Measurements from ENCODE around the gene TMEM271.

Gene TMEM271, protein sequence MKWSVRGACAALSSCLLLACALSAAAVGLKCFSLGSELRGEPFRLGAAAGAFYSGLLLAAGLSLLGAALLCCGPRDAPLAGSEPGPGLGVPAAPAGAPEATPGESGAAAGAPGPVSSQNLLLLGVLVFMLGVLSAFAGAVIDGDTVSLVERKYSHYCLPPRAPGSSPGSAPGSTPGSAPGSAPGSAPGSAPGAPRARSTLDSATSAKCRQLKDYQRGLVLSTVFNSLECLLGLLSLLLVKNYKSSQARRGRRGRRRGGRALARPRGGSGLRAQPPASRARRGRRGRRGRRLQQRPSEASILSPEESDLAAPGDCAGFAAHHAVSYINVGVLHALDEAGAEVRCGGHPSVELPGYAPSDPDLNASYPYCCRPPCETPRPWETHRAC

DNA sequence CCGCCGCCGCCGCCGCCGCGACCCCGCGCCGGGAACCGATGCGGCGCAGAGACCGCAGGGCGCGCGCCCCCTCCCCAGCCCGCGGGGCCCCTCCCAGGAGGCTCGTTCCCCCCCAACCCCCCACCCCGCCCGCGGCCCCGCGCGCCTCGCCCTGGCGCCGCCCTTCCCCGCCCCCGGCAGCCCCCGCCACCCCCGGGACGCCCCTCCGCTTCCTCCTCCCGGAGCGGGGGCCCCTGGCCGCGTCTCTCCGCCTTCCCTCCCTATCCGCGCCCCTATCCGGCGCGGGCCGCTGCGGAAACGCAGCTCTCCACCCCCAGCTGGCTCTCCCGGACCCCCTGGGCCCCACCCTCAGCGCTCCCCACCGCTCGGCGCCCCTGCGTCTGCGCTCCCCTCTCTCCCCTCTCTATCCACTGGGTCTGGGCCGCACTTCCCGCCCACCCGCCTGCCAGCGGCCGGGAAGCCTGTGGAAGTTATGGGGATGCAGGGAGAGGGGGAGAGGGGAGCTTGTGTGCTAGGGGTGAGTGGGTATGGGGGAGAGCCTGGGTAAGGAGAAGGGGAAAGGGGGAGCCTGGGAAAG lies at the start of gene TMEM271:
TSS of gene TMEM271 (minus strand) at position 51 of the 577 bp plus-strand sequence. CDS start 233 bp downstream, outside the sequence.
- peaks cover 0 to 5% (median 0%) of the 10 kb centered on the region in 5 donors for H3K9me3 ChIP-seq (ENCODE audit: control insufficient read depth in 5 of 5, low read length in 5 of 5)
- H3K27me3 ChIP-seq (ENCODE audit: control insufficient read depth in 5 of 5, insufficient read depth in 4 of 5, low read length in 5 of 5) = peaks cover 41 to 64% (median 59%) of the 10 kb centered on the region in 5 donors
- H3K27ac ChIP-seq (ENCODE audit: low read depth, low read length) = no peak within 1 kb of the TSS
- H3K4me3 ChIP-seq (ENCODE audit: low read depth in 1 of 5, low read length in 5 of 5) = no peak within 1 kb of the TSS
- no peaks in the 10 kb centered on the region for H3K36me3 ChIP-seq (ENCODE audit: control insufficient read depth in 5 of 5, insufficient read depth in 5 of 5, low read length in 5 of 5)
- H3K9ac ChIP-seq (ENCODE audit: low read length in 5 of 5) = no peak within 1 kb of the TSS
- H3K4me1 ChIP-seq (ENCODE audit: control insufficient read depth in 5 of 5, insufficient read depth in 5 of 5, low read length in 5 of 5) = peaks cover 0 to 4% (median 0%) of the 10 kb centered on the region in 5 donors

DNA sequence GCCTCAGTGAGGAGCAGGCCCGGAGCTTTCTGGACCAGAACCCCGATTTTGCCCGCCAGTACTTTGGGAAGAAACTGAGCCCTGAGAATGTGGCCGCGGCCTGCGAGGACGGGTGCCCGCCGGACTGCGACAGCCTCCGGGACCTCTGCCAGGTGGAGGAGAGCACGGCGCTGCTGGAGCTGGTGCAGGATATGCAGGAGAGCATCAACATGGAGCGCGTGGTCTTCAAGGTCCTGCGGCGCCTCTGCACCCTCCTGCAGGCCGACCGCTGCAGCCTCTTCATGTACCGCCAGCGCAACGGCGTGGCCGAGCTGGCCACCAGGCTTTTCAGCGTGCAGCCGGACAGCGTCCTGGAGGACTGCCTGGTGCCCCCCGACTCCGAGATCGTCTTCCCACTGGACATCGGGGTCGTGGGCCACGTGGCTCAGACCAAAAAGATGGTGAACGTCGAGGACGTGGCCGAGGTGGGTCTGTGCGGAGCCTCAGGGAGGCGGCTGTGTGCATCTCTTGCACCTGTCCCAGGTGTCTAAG lies 49.6 kb upstream of the TMEM271 start:
- H3K27me3 ChIP-seq (ENCODE audit: control insufficient read depth in 5 of 5, insufficient read depth in 4 of 5, low read length in 5 of 5) = peaks cover 0 to 21% (median 16%) of the 10 kb centered on the region in 5 donors
- H3K36me3 ChIP-seq (ENCODE audit: control insufficient read depth in 5 of 5, insufficient read depth in 5 of 5, low read length in 5 of 5) = no peaks in the 10 kb centered on the region
- H3K4me1 ChIP-seq (ENCODE audit: control insufficient read depth in 5 of 5, insufficient read depth in 5 of 5, low read length in 5 of 5) = no peaks in the 10 kb centered on the region
- no peak overlapping the region for H3K27ac ChIP-seq (ENCODE audit: low read depth, low read length)
- H3K4me3 ChIP-seq (ENCODE audit: low read depth in 1 of 5, low read length in 5 of 5) = no peak overlapping the region
- H3K9ac ChIP-seq (ENCODE audit: low read length in 5 of 5) = no peak overlapping the region
- H3K9me3 ChIP-seq (ENCODE audit: control insufficient read depth in 5 of 5, low read length in 5 of 5) = no peaks in the 10 kb centered on the region

DNA sequence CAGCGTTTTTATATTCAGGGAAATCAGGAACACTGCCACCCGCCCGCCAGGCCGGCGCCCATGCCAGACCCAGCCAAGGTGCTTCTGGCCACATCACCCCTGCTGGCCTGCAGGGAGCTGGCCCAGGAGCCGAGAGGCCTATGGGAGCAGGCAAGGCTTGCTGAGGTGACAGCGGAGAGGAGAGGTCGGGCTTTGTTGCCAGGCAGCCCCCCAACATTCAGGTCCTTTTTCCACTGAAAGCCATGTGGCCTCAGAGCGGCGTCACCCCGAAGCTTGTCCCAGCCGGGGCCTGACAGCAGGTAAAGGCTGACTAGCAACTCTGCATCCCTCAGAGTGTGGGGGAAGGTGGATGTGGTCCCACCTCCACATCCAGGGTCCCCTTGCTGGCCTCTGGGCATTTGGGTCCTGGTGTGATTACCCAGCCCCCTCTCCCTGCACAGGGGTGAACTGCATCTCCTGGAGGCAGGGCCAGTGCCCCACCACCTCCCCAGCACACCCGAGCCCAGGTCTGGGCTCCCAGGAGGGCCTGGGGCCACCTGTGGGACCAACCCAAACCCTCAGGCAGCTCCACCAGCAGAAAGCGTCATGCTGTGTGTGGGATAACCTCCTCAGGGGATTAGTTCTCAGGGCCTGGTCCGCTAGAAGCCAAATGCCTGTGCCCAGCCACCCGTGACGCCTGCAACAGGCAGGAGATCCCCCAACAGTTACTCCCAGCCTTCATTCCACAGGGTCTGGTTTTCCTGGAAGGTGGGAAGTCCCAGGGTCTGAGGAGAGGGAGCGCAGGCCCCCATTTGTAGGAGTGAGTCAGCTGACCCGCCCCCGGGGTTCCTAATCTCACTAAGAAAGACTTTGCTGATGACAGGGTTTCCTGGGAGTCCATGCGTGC lies 48.9 kb upstream of the TMEM271 start, which contains the start of gene PDE6B:
TSS of gene PDE6B (plus strand) at position 869 of the 886 bp plus-strand sequence. CDS start 54 bp downstream, outside the sequence.
- no peaks in the 10 kb centered on the region for H3K9me3 ChIP-seq (ENCODE audit: control insufficient read depth in 5 of 5, low read length in 5 of 5)
- peaks cover 0 to 23% (median 12%) of the 10 kb centered on the region in 5 donors for H3K27me3 ChIP-seq (ENCODE audit: control insufficient read depth in 5 of 5, insufficient read depth in 4 of 5, low read length in 5 of 5)
- no peaks in the 10 kb centered on the region for H3K4me1 ChIP-seq (ENCODE audit: control insufficient read depth in 5 of 5, insufficient read depth in 5 of 5, low read length in 5 of 5)
- no peak within 1 kb of the TSS for H3K27ac ChIP-seq (ENCODE audit: low read depth, low read length)
- H3K9ac ChIP-seq (ENCODE audit: low read length in 5 of 5) = no peak within 1 kb of the TSS
- no peaks in the 10 kb centered on the region for H3K36me3 ChIP-seq (ENCODE audit: control insufficient read depth in 5 of 5, insufficient read depth in 5 of 5, low read length in 5 of 5)
- H3K4me3 ChIP-seq (ENCODE audit: low read depth in 1 of 5, low read length in 5 of 5) = no peak within 1 kb of the TSS

DNA sequence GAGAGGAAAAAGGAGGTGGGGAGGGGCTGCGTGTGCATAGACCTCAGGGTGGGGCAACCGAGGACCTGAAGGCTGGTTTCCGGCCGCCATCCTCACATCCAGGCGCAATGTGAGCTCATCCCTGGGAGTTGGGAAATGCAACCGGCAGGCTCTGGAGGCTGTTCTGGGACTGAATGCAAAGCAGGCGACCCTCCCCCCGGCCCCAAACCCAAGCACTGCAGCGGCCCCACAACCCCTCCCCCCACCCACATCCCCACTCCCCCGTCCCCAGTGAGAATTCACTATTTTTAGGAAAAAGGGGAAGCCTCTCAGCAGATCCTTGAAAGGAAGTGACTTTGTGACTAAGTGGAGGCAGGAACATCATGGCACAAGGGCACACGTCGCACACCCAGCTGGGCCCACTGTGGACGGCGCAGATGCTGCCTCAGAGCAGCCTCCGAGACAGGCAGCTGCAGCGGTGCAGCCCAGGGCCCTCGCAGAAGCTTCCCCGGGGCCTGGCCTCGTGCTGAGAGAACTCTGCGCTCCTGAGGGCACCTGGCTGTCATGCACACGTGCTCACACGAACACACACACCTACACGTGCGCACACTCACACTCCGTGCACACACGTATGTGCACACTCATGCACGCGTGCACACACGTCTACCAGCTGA lies 47.9 kb upstream of the TMEM271 start:
- H3K9ac ChIP-seq (ENCODE audit: low read length in 5 of 5) = no peak overlapping the region
- no peak overlapping the region for H3K4me3 ChIP-seq (ENCODE audit: low read depth in 1 of 5, low read length in 5 of 5)
- H3K36me3 ChIP-seq (ENCODE audit: control insufficient read depth in 5 of 5, insufficient read depth in 5 of 5, low read length in 5 of 5) = no peaks in the 10 kb centered on the region
- H3K27me3 ChIP-seq (ENCODE audit: control insufficient read depth in 5 of 5, insufficient read depth in 4 of 5, low read length in 5 of 5) = peaks cover 0 to 16% (median 5%) of the 10 kb centered on the region in 5 donors
- H3K4me1 ChIP-seq (ENCODE audit: control insufficient read depth in 5 of 5, insufficient read depth in 5 of 5, low read length in 5 of 5) = no peaks in the 10 kb centered on the region
- no peaks in the 10 kb centered on the region for H3K9me3 ChIP-seq (ENCODE audit: control insufficient read depth in 5 of 5, low read length in 5 of 5)
- no peak overlapping the region for H3K27ac ChIP-seq (ENCODE audit: low read depth, low read length)

DNA sequence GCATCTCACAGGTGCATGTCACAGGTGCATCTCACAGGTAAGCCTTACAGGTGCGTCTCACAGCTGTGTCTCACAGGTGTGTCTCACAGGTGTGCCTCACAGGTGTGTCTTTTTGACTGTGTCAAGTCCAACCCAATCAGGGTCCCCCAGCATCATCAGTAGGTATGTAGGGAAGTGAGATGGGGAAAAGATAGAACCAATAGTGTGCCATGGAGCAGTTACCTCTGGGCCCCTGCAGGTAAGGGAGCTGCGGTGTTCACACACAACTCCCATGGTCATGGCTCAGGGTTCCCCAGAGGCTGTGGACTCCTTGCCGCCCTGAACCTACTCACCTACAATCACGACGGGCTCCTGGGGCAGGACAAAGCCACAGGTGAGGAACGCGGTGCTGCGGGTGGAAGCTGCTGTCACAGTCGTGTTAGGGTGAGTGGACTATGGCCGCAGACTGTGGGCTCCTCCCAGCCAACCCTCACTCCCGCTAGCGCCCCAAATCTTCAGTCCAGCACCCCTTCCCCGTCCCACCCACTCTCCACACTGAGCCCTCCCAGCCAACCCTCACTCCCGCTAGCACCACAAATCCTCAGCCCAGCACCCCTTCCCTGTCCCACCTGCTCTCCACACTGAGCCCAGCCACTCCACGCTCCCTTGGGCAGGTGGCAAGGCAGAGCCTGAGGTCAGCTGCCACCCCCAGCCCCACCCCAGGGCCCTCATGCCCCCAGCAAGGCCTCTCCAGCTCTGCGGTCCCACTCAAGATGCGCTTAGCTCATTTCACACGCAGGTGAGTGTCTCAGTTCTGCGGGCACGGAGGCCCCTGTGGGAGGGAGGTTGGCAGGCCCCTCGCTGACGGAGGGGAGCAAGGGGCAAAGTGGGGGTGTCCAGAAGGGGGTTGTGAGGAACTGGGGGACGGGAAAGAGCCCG lies 47.2 kb upstream of the TMEM271 start:
- H3K4me3 ChIP-seq (ENCODE audit: low read depth in 1 of 5, low read length in 5 of 5) = no peak overlapping the region
- no peak overlapping the region for H3K27ac ChIP-seq (ENCODE audit: low read depth, low read length)
- no peaks in the 10 kb centered on the region for H3K36me3 ChIP-seq (ENCODE audit: control insufficient read depth in 5 of 5, insufficient read depth in 5 of 5, low read length in 5 of 5)
- H3K4me1 ChIP-seq (ENCODE audit: control insufficient read depth in 5 of 5, insufficient read depth in 5 of 5, low read length in 5 of 5) = no peaks in the 10 kb centered on the region
- peaks cover 0 to 13% (median 3%) of the 10 kb centered on the region in 5 donors for H3K27me3 ChIP-seq (ENCODE audit: control insufficient read depth in 5 of 5, insufficient read depth in 4 of 5, low read length in 5 of 5)
- no peak overlapping the region for H3K9ac ChIP-seq (ENCODE audit: low read length in 5 of 5)
- no peaks in the 10 kb centered on the region for H3K9me3 ChIP-seq (ENCODE audit: control insufficient read depth in 5 of 5, low read length in 5 of 5)

DNA sequence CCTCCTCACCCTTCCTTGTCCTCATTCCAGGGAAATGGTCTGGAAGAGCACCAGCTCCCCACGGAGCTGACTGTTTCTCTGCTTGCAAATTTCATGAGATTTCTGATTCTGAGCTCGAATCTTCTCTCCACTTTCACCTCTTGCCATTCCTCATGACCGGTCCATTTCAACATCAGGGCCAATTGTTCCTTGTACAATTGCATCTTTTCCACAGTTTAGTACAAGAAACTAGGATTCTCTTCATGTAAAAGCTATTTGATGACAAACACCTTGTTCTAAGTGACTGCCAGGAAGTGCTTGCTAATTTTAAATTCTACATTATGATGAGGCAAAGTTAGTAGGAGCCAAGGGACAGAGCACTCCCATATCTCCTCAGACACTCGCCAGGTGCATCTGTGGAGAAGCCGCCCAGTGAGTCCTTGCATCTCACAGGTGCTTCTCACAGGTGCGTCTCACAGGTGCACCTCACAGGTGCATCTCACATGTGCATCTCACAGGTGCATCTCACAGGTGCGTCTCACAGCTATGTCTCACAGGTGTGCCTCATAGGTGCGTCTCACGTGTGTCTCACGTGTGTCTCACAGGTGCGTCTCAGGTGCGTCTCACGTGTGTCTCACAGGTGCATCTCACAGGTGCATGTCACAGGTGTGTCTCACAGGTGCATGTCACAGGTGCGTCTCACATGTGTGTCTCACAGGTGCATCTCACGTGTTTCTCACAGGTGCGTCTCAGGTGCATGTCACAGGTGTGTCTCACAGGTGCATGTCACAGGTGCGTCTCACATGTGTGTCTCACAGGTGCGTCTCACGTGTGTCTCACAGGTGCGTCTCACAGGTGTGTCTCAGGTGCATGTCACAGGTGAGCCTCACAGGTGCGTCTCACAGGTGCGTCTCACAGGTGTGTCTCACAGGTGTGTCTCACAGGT lies 46.2 kb upstream of the TMEM271 start:
- Histone ChIP-seq H3K36me3 (ENCODE audit: control insufficient read depth in 5 of 5, insufficient read depth in 5 of 5, low read length in 5 of 5) (no peaks in the 10 kb centered on the region), H3K9ac (ENCODE audit: low read length in 5 of 5) (no peak overlapping the region), H3K4me3 (ENCODE audit: low read depth in 1 of 5, low read length in 5 of 5) (no peak overlapping the region), H3K27me3 (ENCODE audit: control insufficient read depth in 5 of 5, insufficient read depth in 4 of 5, low read length in 5 of 5) (peaks cover 5 to 14% (median 5%) of the 10 kb centered on the region in 5 donors), H3K9me3 (ENCODE audit: control insufficient read depth in 5 of 5, low read length in 5 of 5) (no peaks in the 10 kb centered on the region), H3K27ac (ENCODE audit: low read depth, low read length) (no peak overlapping the region), H3K4me1 (ENCODE audit: control insufficient read depth in 5 of 5, insufficient read depth in 5 of 5, low read length in 5 of 5) (no peaks in the 10 kb centered on the region)

DNA sequence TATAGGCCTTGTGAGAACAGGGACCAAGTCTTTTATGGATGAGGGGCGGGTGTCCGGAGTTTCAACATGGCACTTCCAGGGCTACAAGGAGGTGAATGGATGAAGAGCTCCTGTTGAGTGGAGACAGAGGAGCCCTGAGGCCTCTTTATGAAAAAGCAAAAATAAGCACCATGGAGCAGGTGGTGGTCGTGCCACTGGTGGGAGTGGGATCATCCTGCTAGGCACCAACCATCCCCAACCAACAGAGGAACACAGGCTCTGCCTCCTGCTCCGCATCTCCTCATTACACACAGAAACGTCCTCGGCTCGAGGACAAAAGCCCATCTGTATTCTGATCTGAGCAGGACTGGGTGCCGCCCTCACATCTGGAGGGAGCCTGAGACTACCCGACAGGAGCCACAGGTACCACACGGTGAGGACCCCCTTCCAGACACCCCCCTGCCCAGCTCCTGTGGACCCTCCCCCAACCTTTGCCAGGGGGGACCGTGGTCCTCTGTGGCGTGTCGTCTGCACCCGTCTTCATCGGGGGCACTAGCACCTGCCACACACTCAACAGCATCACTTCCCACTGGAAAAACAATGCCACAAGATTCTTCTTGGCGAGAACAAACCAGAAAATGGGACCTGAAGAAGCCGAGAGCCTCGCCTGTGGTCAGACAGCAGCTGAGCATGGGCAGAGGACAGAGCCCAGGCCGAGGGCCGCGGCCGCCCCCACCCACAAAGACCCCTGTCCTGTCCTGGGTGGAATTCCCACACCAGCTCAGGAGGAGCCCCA lies 45.4 kb upstream of the TMEM271 start:
- H3K9me3 ChIP-seq (ENCODE audit: control insufficient read depth in 5 of 5, low read length in 5 of 5) = no peaks in the 10 kb centered on the region
- no peak overlapping the region for H3K9ac ChIP-seq (ENCODE audit: low read length in 5 of 5)
- H3K27me3 ChIP-seq (ENCODE audit: control insufficient read depth in 5 of 5, insufficient read depth in 4 of 5, low read length in 5 of 5) = peaks cover 5 to 14% (median 6%) of the 10 kb centered on the region in 5 donors
- no peaks in the 10 kb centered on the region for H3K36me3 ChIP-seq (ENCODE audit: control insufficient read depth in 5 of 5, insufficient read depth in 5 of 5, low read length in 5 of 5)
- no peaks in the 10 kb centered on the region for H3K4me1 ChIP-seq (ENCODE audit: control insufficient read depth in 5 of 5, insufficient read depth in 5 of 5, low read length in 5 of 5)
- H3K27ac ChIP-seq (ENCODE audit: low read depth, low read length) = no peak overlapping the region
- H3K4me3 ChIP-seq (ENCODE audit: low read depth in 1 of 5, low read length in 5 of 5) = no peak overlapping the region

DNA sequence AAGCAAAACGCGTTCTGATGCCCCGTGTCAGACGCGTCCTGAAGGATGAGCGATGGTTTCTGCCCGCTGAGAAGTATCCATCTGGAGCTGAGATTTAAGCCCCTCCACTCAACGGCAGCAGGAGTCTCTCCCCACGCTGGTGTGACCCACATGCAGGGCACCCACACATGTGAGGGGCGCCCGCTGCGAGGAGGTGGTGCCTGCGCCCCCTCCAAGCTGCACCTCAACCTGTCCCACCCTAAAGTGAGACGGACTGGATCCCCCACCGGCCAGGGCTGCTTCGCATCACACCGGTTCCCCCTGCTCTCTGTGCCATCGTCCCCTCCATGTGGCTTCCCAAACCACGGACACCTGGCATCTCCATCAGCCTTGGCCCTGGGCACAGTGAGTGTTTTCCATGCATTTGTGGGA lies 44.8 kb upstream of the TMEM271 start:
- no peaks in the 10 kb centered on the region for H3K4me1 ChIP-seq (ENCODE audit: control insufficient read depth in 5 of 5, insufficient read depth in 5 of 5, low read length in 5 of 5)
- no peaks in the 10 kb centered on the region for H3K9me3 ChIP-seq (ENCODE audit: control insufficient read depth in 5 of 5, low read length in 5 of 5)
- no peak overlapping the region for H3K4me3 ChIP-seq (ENCODE audit: low read depth in 1 of 5, low read length in 5 of 5)
- peaks cover 5 to 14% (median 6%) of the 10 kb centered on the region in 5 donors for H3K27me3 ChIP-seq (ENCODE audit: control insufficient read depth in 5 of 5, insufficient read depth in 4 of 5, low read length in 5 of 5)
- H3K9ac ChIP-seq (ENCODE audit: low read length in 5 of 5) = no peak overlapping the region
- H3K36me3 ChIP-seq (ENCODE audit: control insufficient read depth in 5 of 5, insufficient read depth in 5 of 5, low read length in 5 of 5) = no peaks in the 10 kb centered on the region
- H3K27ac ChIP-seq (ENCODE audit: low read depth, low read length) = no peak overlapping the region
